SK-N-SH treated with all-trans-retinoic acid at 6 μM for 48 hours (cell line): ENCODE data around the gene ABCC2.

Source experiments
- ARNTL ChIP-seq: fragments of 450-650 bp; formaldehyde crosslinking; IDR thresholded peaks from 2 replicates; pipeline ENCODE4 v1.5.0; 2020; ENCODE audit warnings: low read depth, mild to moderate bottlenecking, moderate library complexity, borderline replicate concordance
- CREB5 ChIP-seq: fragments of 250-450 bp; sonication (Bioruptor Pico); IDR thresholded peaks from 2 replicates; pipeline ENCODE4 v1.5.1; 2020; ENCODE audit warnings: low read depth, mild to moderate bottlenecking, moderate library complexity
- PATZ1 ChIP-seq: fragments of 250-450 bp; sonication (Bioruptor Pico); IDR thresholded peaks from 2 replicates; pipeline ENCODE4 v1.8.0; 2020; ENCODE audit warnings: mild to moderate bottlenecking, moderate library complexity, borderline replicate concordance
- POU6F1 ChIP-seq: fragments of 250-450 bp; sonication (Bioruptor Pico); IDR thresholded peaks from 2 replicates; pipeline ENCODE4 v1.8.0; 2021; ENCODE audit warnings: low read depth, mild to moderate bottlenecking, moderate library complexity, borderline replicate concordance
- PPARA ChIP-seq: fragments of 250-450 bp; sonication (Bioruptor Pico); IDR thresholded peaks from 2 replicates; pipeline ENCODE4 v1.5.0; 2020; ENCODE audit warnings: mild to moderate bottlenecking, borderline replicate concordance
- ZFP3 ChIP-seq: fragments of 250-450 bp; sonication (Bioruptor Pico); IDR thresholded peaks from 2 replicates; pipeline ENCODE4 v1.5.0; 2020; ENCODE audit warnings: mild to moderate bottlenecking, moderate library complexity
- ZFP30 ChIP-seq: fragments of 450-650 bp; formaldehyde crosslinking; IDR thresholded peaks from 2 replicates; pipeline ENCODE4 v1.5.0; 2022; ENCODE audit warnings: mild to moderate bottlenecking, moderate library complexity

- no peak for TF ChIP-seq POU6F1 (CRISPR knock-in tag)
- TF ChIP-seq CREB5 (CRISPR knock-in tag): no peak
- no peak for TF ChIP-seq ZFP30 (CRISPR knock-in tag)
- no peak for TF ChIP-seq ARNTL (CRISPR knock-in tag)
- no peak for TF ChIP-seq PPARA (CRISPR knock-in tag)
- no peak for TF ChIP-seq ZFP3 (CRISPR knock-in tag)
- TF ChIP-seq PATZ1 (CRISPR knock-in tag): no peak
Measured at GRCh38 chr10:99873846-99874245, 91.4 kb downstream of the ABCC2 start.
